HG03354 (cell line): ENCODE results near the gene SLC35F4.
"Not testable (repeated sequence)": the region's sequence is repeated elsewhere in the genome, so short reads cannot be mapped to it uniquely, and the experiment has no call there.

Experiments
- ATAC-seq: cut with Tn5 transposase; IDR thresholded peaks from one replicate; pipeline ENCODE4 v1.9.1; 2021; ENCODE audit warnings: mild to moderate bottlenecking; ENCODE audit not compliant: unreplicated experiment, poor library complexity, severe bottlenecking

SLC35F4 gene

GRCh38 chr14:57736391-57736790 lies 129.5 kb downstream of the SLC35F4 start:
- ATAC-seq, result no peak

GRCh38 chr14:57735276-57735675 lies 130.6 kb downstream of the SLC35F4 start:
- ATAC-seq, result no peak

GRCh38 chr14:57732463-57733285 lies 133.2 kb downstream of the SLC35F4 start:
- ATAC-seq, result no peak

- no peak for ATAC-seq
Measured at GRCh38 chr14:57729208-57730187, 136.4 kb downstream of the SLC35F4 start.

- no peak for ATAC-seq
Measured at GRCh38 chr14:57725399-57726077, 140.4 kb downstream of the SLC35F4 start.

GRCh38 chr14:57722141-57722540 lies 143.8 kb downstream of the SLC35F4 start:
- ATAC-seq, result not testable (repeated sequence)

GRCh38 chr14:57714487-57714931 lies 151.4 kb downstream of the SLC35F4 start:
- no peak for ATAC-seq

GRCh38 chr14:57712698-57713097 lies 153.2 kb downstream of the SLC35F4 start:
- ATAC-seq, result no peak

GRCh38 chr14:57712102-57712501 lies 153.8 kb downstream of the SLC35F4 start:
- no peak for ATAC-seq

- ATAC-seq, result no peak
Measured at GRCh38 chr14:57709909-57710308, 156.0 kb downstream of the SLC35F4 start.

- not testable (repeated sequence) for ATAC-seq
Measured at GRCh38 chr14:57709086-57709485, 156.8 kb downstream of the SLC35F4 start.

GRCh38 chr14:57707219-57707618 lies 158.7 kb downstream of the SLC35F4 start:
- ATAC-seq, result no peak

- no peak for ATAC-seq
Measured at GRCh38 chr14:57704763-57705162, 161.1 kb downstream of the SLC35F4 start.

- ATAC-seq, result no peak
Measured at GRCh38 chr14:57699947-57700346, 165.9 kb downstream of the SLC35F4 start.

- ATAC-seq, result no peak
Measured at GRCh38 chr14:57692671-57693070, 173.2 kb downstream of the SLC35F4 start.

GRCh38 chr14:57687416-57687815 lies 178.5 kb downstream of the SLC35F4 start:
- ATAC-seq, result no peak

GRCh38 chr14:57686304-57686703 lies 179.6 kb downstream of the SLC35F4 start:
- ATAC-seq, result no peak

- no peak for ATAC-seq
Measured at GRCh38 chr14:57671021-57671420, 194.9 kb downstream of the SLC35F4 start.

- no peak for ATAC-seq
Measured at GRCh38 chr14:57660208-57660607, 205.7 kb downstream of the SLC35F4 start.

- ATAC-seq, result no peak
Measured at GRCh38 chr14:57659052-57659451, 206.8 kb downstream of the SLC35F4 start.
